HG03025 (cell line): Measurements from ENCODE around the gene CYB5A.
A peak's percentile ranks its signal among the peaks of the same experiment; 100 is the strongest.
"Not testable (repeated sequence)": the region's sequence is repeated elsewhere in the genome, so short reads cannot be mapped to it uniquely, and the experiment has no call there.

ENCODE experiments used
- ATAC-seq: cut with Tn5 transposase; IDR thresholded peaks from one replicate; pipeline ENCODE4 v1.9.1; 2021; ENCODE audit warnings: mild to moderate bottlenecking, moderate library complexity; ENCODE audit not compliant: unreplicated experiment, low FRiP score

The CYB5A gene, protein sequence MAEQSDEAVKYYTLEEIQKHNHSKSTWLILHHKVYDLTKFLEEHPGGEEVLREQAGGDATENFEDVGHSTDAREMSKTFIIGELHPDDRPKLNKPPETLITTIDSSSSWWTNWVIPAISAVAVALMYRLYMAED

GRCh38 chr18:74291771-74292540 lies at the start of gene CYB5A:
Gene CYB5A, minus strand, starts transcription at chr18:74291963. Its CDS starts 88 bp downstream, at chr18:74291875.
- ATAC-seq = peak; percentile 100

DNA sequence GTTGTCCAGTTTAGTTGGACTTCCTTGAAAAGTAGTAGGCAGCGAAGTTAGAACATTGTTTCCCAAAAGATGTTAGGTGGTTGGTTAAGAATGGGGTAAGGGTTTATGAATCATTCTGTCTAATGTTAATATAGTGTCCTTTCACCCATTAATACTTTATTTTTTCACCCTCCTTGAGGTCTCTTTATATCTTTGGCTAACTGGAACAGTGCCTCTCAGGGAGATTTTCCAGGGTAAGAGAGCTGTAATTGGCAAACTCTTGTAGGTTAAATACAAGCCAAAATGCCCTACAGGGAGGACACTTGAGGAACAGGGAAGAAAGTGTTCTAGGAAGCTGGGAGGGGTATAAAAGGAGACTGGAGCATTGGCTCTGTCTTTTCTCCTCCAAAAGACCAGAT lies 46.1 kb upstream of the CYB5A start:
- ATAC-seq = no peak

GRCh38 chr18:74337155-74337911 lies 45.6 kb upstream of the CYB5A start:
- ATAC-seq = no peak

- ATAC-seq = no peak
Observed at GRCh38 chr18:74336656-74337055, 44.9 kb upstream of the CYB5A start.

DNA sequence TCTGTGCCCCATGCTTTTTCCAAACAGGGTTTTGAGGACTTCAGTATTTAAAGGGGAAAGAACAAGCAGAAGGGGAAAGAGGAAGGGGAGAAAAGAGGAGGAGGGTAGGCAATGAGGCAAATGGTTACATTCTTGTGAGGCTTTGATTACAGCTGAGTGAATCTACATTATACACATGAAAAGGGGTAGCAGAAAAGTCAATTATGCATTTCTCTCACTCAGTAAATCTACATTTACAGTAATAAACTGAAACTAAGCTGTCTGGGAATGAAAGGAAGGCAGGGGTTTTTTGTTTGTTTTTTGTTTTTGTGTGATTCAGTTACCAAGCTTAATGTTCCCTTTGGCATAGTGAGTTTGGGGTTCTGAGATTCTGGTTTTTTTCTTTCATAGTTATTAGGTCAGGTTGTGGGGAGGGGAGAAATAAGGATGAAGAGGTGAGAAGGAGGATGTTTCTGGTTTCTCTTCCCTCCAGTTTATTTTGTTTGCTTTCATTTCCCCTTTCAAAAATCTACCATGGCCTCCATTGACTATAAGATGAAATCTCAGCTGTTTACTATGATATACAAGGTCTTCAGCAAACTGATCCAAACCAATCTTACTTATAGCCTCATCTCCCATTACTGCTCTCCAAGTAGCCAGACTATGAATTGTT lies 42.6 kb upstream of the CYB5A start:
- no peak for ATAC-seq

- ATAC-seq = no peak
Observed at GRCh38 chr18:74333091-74333490, 41.3 kb upstream of the CYB5A start.

GRCh38 chr18:74331404-74331803 lies 39.6 kb upstream of the CYB5A start:
- no peak for ATAC-seq

DNA sequence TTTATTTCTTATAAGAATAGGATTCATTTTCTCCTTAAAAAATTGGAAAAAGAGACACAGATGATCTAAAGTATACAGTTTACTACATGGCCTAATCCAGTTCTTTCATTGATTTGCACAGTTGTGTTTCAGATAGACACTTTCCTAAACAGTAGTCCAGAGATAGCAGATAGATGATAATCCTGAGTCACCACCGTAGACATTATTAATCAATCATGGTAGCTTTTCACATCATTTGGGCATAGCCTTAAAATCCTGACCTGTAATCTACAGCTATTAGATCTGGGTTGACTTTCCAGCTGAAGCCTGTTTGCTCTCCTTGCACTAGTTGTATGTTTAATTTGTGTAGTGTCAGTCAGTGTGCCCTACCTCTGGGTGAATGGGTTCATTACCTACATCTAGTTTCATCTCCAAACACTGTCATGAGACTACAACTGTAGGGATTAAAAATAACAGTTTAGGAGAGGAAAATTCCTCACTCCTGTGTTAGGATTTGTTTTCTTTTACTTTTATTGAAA lies 38.0 kb upstream of the CYB5A start:
- no peak for ATAC-seq

DNA sequence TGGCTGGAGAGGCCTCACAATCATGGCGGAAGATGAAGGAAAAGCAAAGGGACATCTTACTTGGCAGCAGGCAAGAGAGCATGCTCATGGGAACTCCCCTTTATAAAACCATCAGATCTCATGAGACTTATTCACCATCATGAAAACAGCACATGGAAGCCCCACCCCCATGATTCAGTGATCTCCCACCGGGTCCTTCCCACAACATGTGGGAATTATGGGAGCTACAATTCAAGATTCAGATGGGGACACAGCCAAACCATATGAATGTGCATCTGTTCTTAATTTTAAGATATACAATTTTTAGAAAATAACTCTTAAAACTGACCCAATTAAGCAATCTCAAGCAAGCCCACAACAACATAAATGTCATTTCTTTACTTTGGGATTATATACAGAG lies 36.4 kb upstream of the CYB5A start:
- ATAC-seq = no peak

GRCh38 chr18:74326791-74327190 lies 35.0 kb upstream of the CYB5A start:
- not testable (repeated sequence) for ATAC-seq

- no peak for ATAC-seq
Observed at GRCh38 chr18:74326231-74326630, 34.5 kb upstream of the CYB5A start.

- ATAC-seq = no peak
Observed at GRCh38 chr18:74316257-74317170, 24.8 kb upstream of the CYB5A start.

DNA sequence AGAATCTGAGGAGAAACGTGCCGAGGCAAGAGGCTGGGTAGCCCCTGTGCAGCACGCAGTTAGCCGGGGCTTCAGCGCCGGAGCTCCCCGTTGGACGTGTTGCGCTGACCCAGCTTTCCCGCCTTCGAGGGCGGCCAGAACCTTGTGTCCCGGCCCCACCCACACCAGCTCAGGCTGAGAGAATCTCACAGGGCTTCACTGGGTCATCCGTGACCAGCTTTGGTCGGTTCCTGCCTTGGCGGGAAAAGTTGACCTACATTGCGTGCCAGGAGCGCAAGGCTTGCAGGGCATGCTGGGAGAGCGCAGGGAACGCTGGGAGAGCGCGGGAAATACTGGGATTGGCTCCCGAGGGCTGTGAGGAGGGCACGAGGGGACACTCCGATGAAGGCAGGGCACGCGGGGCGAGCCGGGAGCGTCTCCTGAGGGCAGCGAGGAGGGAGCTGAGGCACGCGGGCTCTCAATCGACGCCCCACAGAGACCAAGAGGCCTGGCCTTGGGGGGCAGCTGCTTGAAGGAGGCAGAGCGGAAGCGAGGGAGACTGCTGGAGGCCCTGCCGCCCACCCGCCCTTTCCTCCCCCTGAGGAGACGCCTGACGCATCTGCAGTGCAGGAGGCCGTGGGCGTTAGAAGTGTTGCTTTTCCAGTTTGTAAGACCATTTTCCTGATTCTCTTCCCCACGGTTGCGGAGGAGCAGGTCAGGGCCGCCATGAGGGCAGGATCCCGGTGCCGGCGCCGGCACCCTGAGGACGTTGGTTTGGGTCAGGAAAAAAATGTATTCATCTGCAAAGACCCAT lies 23.9 kb upstream of the CYB5A start, which contains the start of gene C18orf63:
C18orf63 (plus strand) TSS at position 376 of the 793 bp plus-strand sequence. CDS start 2,027 bp downstream, outside the sequence.
- ATAC-seq = no peak

GRCh38 chr18:74314759-74315463 lies 23.1 kb upstream of the CYB5A start:
- ATAC-seq = no peak

- ATAC-seq = no peak
Observed at GRCh38 chr18:74311000-74311399, 19.2 kb upstream of the CYB5A start.

GRCh38 chr18:74310411-74310810 lies 18.6 kb upstream of the CYB5A start:
- no peak for ATAC-seq

DNA sequence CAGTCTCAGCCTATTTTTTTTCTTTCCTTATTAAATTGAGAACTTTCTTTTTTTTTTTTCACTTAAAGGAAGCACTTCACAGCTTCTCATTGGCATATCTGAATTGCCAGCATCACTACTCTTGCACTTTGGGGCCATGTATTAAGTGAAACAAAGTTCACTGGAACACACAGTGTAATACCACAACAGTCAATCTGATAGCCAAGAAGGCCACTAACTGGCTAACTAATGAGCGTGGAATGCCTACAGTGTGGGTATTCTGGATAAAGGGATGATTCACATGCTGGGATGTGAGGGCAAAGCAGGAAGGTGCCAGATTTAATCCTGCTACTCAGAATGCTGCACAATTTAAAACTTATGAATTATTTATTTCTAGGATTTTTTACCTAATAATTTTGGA lies 12.2 kb upstream of the CYB5A start:
- no peak for ATAC-seq

- ATAC-seq = no peak
Observed at GRCh38 chr18:74303306-74303705, 11.5 kb upstream of the CYB5A start.
